ENCODE results near the gene AMDHD2.

DNA sequence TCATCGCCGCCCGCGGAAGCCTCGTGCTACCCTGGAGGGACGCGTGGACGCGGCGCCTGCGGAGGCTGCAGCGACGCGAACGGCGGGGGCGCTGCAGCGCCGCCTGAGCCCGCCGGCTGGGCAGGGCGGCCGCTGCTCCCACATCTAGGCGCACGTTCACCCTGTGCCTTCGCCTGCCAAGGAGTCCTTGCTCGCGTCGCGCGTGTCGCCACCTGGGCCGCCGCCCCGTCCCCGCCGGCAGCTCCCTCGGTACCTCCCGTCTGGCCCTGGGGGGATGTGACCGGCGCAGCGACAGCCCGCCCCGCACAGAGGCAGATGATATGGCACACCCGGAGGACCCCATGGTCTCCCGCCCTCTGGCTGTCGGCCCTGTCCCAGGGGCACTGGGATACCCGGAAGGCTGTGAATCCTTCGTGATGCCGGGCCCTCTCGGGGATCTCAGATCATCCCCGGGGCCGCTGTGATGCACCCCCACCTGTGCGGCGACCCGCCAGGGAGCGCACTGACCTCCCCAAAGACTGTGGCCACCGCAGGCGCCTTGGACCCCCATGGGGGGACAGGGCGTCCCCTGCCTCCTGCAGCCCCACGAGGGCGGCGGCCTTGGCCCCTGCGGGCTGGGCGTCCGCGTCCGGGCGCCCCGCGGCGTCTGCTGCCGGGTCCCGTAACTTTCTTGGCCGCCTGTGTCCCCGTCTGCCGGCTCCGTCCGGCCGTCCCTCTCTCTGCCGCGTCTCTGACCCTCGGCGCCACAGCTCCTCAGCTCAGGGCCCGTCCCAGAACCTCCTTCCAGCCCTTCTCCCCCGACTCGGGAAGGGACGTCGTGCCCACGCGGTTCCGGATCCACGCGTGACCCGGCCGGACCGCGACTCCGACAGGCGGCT lies 45.9 kb upstream of the AMDHD2 start:
- TF ChIP-seq, protein P1, sequence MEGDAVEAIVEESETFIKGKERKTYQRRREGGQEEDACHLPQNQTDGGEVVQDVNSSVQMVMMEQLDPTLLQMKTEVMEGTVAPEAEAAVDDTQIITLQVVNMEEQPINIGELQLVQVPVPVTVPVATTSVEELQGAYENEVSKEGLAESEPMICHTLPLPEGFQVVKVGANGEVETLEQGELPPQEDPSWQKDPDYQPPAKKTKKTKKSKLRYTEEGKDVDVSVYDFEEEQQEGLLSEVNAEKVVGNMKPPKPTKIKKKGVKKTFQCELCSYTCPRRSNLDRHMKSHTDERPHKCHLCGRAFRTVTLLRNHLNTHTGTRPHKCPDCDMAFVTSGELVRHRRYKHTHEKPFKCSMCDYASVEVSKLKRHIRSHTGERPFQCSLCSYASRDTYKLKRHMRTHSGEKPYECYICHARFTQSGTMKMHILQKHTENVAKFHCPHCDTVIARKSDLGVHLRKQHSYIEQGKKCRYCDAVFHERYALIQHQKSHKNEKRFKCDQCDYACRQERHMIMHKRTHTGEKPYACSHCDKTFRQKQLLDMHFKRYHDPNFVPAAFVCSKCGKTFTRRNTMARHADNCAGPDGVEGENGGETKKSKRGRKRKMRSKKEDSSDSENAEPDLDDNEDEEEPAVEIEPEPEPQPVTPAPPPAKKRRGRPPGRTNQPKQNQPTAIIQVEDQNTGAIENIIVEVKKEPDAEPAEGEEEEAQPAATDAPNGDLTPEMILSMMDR (IDR thresholded peaks at IDR 0.05; ENCODE audit: low read depth, low read length), result peak; percentile 22
- peak; percentile 94 for TF ChIP-seq MYC (IDR thresholded peaks at IDR 0.05; ENCODE audit: low read depth, low read length)
